ENCODE results near the gene RXRA. TPM values are rescaled to one million over a fixed set of nuclear protein-coding genes. Genes with fewer than 3 reads are reported as not detected.

RXRA gene
- total and polyA plus RNA-seq, 2 of the 13 experiments (the other 11 are each of a cell fraction or from before 2014, with no cell fraction given): 18.9 to 29.2 TPM

DNA sequence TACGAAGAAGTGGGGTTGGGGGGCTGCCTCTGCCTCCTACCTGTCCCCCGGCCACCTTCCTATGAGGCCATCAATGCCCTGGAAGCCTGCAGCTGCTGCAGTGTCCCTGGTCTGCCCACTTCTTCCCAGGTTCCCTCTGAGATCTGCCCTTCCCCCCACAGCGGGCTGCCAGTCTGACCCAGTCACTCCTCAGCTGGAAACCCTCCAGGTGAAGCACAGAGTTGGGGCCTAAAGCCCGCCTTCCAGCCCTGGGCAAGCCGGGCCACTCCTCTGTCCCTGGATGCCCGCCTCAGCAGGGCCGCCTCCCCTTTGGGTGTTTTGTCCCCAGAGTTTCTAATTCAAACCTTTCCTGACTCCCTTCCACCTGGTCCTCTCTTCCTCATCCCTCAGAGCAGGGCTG, 137.0 kb downstream of the RXRA start:
- intact Hi-C loops (cut with micrococcal nuclease; ENCODE audit: unreplicated experiment) (no loop called here), in situ Hi-C loops (cut with HindIII; ENCODE audit: extremely low pct_ligation_motif_present, low pct_unique_long_range_greater_than_20kb) (no loop called here)
- ChIA-PET POLR2A (no interaction called here), CTCF (ENCODE audit: low intra/inter-chr PET ratio, low total read pairs) (no interaction called here)
- Histone ChIP-seq H4K20me1 (ENCODE audit: insufficient read depth, low read length) (no peaks in the 10 kb centered on the region), H3K9me3 (ENCODE audit: low read length) (no peaks in the 10 kb centered on the region), H3K79me2 (ENCODE audit: insufficient read depth, low read length) (no peaks in the 10 kb centered on the region), H3K9ac (ENCODE audit: insufficient read depth, low read depth, low read length) (no peak overlapping the region), H3K27me3 (ENCODE audit: control insufficient read depth in 1 of 2, insufficient read depth in 2 of 2, low read length in 2 of 2) (peaks cover 3 to 19% of the 10 kb centered on the region in 2 experiments; a peak in 3 of 5 replicates), H3K27ac (ENCODE audit: extremely low read length, insufficient read depth, low read length) (no peak overlapping the region), H2AFZ (ENCODE audit: low read length) (no peak overlapping the region), H3K4me1 (ENCODE audit: insufficient read depth, low read length) (no peaks in the 10 kb centered on the region), H3K4me2 (ENCODE audit: low read depth, low read length) (no peak overlapping the region), H3K36me3 (replicated peaks in 1 of 2; ENCODE audit: control insufficient read depth in 1 of 2, insufficient read depth in 2 of 2, low read length in 2 of 2) (no peaks in the 10 kb centered on the region), H3K4me3 (replicated peaks in 1 of 3; ENCODE audit: insufficient read depth in 1 of 3, low read depth in 2 of 3, low read length in 3 of 3) (no peak overlapping the region)
- FAIRE-seq: no peak
- no peak for ATAC-seq
- BruUV-seq (replicated peaks): no TSS peak
- no peak for TF ChIP-seq MBNL3 (CRISPR knock-in tag; conservative IDR thresholded peaks at IDR 0.05)
- WGBS (ENCODE audit: low lambda C conversion rate): 31% methylated on average over 5 of the region's 7 CpGs
- DNase-seq (ENCODE audit: low spot score): no peak

DNA sequence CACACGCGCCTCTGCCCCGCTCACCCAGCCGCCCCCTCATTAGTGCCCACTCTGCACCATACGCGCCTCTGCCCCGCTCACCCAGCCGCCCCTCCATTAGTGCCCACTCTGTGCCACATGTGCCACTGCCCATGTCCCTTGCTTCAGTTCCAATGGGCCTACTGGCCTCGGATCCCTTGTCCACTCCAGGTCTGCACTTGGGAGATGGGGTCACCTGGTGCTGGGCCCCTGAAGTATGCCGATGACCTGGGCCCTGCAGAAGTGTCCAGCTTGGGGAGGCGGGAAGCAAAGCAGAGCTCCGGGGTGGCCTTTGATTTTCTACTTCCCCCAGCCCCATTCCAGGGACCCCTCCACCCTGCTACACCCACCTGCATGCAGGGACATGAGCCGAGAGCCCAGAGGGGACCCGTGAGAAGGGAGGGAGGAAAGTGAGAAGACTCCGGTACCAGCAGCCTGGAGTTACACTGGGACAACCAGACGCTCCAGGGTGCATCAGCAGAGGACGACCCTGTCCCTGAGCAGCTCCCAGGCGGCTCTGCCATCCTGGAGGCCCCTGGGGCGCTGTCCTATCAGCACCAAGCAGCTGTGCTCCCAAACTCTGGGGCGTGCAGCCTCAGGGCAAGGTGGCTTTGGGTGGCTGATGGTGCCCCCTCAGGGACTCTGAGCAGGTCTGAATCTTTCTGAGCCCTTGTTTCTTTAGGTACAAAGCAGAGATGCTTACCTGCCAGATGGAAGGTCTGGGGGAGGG, 140.8 kb downstream of the RXRA start:
- H3K4me2 ChIP-seq (ENCODE audit: low read depth, low read length): no peak overlapping the region
- H3K4me3 ChIP-seq (replicated peaks in 1 of 3; ENCODE audit: insufficient read depth in 1 of 3, low read depth in 2 of 3, low read length in 3 of 3): no peak overlapping the region
- ATAC-seq (peak; percentile 48), FAIRE-seq (no peak), DNase-seq (ENCODE audit: low spot score) (no peak)
- TF ChIP-seq HMG20B (CRISPR knock-in tag; conservative IDR thresholded peaks at IDR 0.05) (no peak), SMARCE1 (IDR thresholded peaks at IDR 0.05; ENCODE audit: borderline replicate concordance) (no peak), SP4 (CRISPR knock-in tag; IDR thresholded peaks at IDR 0.05) (no peak), CENPX (CRISPR knock-in tag; IDR thresholded peaks at IDR 0.05) (no peak), ZNF136 (CRISPR knock-in tag; IDR thresholded peaks at IDR 0.05; ENCODE audit: low read depth) (no peak), ZNF878 (CRISPR knock-in tag; IDR thresholded peaks at IDR 0.05) (no peak)
- TF ChIP-seq, protein P1, sequence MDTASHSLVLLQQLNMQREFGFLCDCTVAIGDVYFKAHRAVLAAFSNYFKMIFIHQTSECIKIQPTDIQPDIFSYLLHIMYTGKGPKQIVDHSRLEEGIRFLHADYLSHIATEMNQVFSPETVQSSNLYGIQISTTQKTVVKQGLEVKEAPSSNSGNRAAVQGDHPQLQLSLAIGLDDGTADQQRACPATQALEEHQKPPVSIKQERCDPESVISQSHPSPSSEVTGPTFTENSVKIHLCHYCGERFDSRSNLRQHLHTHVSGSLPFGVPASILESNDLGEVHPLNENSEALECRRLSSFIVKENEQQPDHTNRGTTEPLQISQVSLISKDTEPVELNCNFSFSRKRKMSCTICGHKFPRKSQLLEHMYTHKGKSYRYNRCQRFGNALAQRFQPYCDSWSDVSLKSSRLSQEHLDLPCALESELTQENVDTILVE (CRISPR knock-in tag; IDR thresholded peaks at IDR 0.05): no peak
- TF ChIP-seq, protein P2, sequence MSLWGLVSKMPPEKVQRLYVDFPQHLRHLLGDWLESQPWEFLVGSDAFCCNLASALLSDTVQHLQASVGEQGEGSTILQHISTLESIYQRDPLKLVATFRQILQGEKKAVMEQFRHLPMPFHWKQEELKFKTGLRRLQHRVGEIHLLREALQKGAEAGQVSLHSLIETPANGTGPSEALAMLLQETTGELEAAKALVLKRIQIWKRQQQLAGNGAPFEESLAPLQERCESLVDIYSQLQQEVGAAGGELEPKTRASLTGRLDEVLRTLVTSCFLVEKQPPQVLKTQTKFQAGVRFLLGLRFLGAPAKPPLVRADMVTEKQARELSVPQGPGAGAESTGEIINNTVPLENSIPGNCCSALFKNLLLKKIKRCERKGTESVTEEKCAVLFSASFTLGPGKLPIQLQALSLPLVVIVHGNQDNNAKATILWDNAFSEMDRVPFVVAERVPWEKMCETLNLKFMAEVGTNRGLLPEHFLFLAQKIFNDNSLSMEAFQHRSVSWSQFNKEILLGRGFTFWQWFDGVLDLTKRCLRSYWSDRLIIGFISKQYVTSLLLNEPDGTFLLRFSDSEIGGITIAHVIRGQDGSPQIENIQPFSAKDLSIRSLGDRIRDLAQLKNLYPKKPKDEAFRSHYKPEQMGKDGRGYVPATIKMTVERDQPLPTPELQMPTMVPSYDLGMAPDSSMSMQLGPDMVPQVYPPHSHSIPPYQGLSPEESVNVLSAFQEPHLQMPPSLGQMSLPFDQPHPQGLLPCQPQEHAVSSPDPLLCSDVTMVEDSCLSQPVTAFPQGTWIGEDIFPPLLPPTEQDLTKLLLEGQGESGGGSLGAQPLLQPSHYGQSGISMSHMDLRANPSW (CRISPR knock-in tag; IDR thresholded peaks at IDR 0.05; ENCODE audit: borderline replicate concordance): no peak
- TF ChIP-seq, protein P3, sequence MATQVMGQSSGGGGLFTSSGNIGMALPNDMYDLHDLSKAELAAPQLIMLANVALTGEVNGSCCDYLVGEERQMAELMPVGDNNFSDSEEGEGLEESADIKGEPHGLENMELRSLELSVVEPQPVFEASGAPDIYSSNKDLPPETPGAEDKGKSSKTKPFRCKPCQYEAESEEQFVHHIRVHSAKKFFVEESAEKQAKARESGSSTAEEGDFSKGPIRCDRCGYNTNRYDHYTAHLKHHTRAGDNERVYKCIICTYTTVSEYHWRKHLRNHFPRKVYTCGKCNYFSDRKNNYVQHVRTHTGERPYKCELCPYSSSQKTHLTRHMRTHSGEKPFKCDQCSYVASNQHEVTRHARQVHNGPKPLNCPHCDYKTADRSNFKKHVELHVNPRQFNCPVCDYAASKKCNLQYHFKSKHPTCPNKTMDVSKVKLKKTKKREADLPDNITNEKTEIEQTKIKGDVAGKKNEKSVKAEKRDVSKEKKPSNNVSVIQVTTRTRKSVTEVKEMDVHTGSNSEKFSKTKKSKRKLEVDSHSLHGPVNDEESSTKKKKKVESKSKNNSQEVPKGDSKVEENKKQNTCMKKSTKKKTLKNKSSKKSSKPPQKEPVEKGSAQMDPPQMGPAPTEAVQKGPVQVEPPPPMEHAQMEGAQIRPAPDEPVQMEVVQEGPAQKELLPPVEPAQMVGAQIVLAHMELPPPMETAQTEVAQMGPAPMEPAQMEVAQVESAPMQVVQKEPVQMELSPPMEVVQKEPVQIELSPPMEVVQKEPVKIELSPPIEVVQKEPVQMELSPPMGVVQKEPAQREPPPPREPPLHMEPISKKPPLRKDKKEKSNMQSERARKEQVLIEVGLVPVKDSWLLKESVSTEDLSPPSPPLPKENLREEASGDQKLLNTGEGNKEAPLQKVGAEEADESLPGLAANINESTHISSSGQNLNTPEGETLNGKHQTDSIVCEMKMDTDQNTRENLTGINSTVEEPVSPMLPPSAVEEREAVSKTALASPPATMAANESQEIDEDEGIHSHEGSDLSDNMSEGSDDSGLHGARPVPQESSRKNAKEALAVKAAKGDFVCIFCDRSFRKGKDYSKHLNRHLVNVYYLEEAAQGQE (IDR thresholded peaks at IDR 0.05; ENCODE audit: borderline replicate concordance in 1 of 2, low read depth in 1 of 2, low read length in 2 of 2): peak in 1 of 2 experiments; percentile 55; a peak in 3 of 4 replicates
- peaks cover 6 to 7% of the 10 kb centered on the region in 2 experiments; a peak in 2 of 5 replicates for H3K27me3 ChIP-seq (ENCODE audit: control insufficient read depth in 1 of 2, insufficient read depth in 2 of 2, low read length in 2 of 2)
- no peaks in the 10 kb centered on the region for H3K9me3 ChIP-seq (ENCODE audit: low read length)
- H2AFZ ChIP-seq (ENCODE audit: low read length): no peak overlapping the region
- H4K20me1 ChIP-seq (ENCODE audit: insufficient read depth, low read length): no peaks in the 10 kb centered on the region
- ChIA-PET POLR2A (no interaction called here), CTCF (ENCODE audit: low intra/inter-chr PET ratio, low total read pairs) (no interaction called here)
- H3K9ac ChIP-seq (ENCODE audit: insufficient read depth, low read depth, low read length): no peak overlapping the region
- no peak overlapping the region for H3K27ac ChIP-seq (ENCODE audit: extremely low read length, insufficient read depth, low read length)
- 58% methylated on average over 13 of the region's 20 CpGs for WGBS (ENCODE audit: low lambda C conversion rate)
- intact Hi-C loops (cut with micrococcal nuclease; ENCODE audit: unreplicated experiment): no loop called here
- no peaks in the 10 kb centered on the region for H3K4me1 ChIP-seq (ENCODE audit: insufficient read depth, low read length)
- no TSS peak for BruUV-seq (replicated peaks)
- H3K79me2 ChIP-seq (ENCODE audit: insufficient read depth, low read length): no peaks in the 10 kb centered on the region
- no peaks in the 10 kb centered on the region for H3K36me3 ChIP-seq (replicated peaks in 1 of 2; ENCODE audit: control insufficient read depth in 1 of 2, insufficient read depth in 2 of 2, low read length in 2 of 2)
- in situ Hi-C loops (cut with HindIII; ENCODE audit: extremely low pct_ligation_motif_present, low pct_unique_long_range_greater_than_20kb): no loop called here
